Measurements from ENCODE around the gene NRG4. TPM values are rescaled to one million over a fixed set of nuclear protein-coding genes. Genes with fewer than 3 reads are reported as not detected.
"Not testable (repeated sequence)": the region's sequence is repeated elsewhere in the genome, so short reads cannot be mapped to it uniquely, and the experiment has no call there.

The NRG4 gene
- total RNA-seq, 1 donor from 2014 or later, result not detected

- DNase-seq (ENCODE audit: low spot score in 2 of 2) (no peak), FAIRE-seq (no peak)
Observed at GRCh38 chr15:75928680-75929608, 83.3 kb downstream of the NRG4 start.

DNA sequence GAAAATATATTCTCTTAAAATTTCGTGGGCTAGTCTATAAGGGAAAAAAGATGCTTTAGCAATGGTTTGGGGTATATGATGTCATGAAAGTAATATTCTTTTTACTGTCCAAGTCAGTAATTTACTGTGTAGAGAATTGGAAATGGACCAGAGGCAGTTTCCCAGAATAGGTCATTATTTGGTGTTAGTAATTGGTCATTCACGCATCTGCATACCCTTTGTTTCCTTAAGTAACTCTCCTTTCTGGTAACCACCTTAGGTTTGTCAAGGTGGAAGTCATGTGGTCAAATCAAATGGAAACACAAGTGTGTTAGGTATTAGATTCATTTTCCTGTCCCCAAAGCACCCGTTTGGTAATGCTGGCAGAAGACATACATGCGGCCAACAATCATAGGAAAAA, 84.6 kb downstream of the NRG4 start:
- no peak for DNase-seq (ENCODE audit: low spot score in 2 of 2)

GRCh38 chr15:75926931-75927330, 85.3 kb downstream of the NRG4 start:
- no peak for DNase-seq (ENCODE audit: low spot score in 2 of 2)
- FAIRE-seq, result no peak

More for the DNA sequence above, 84.6 kb downstream of the NRG4 start:
- no peak for FAIRE-seq

- FAIRE-seq, result no peak
- no peak for DNase-seq (ENCODE audit: low spot score in 2 of 2)
Observed at GRCh38 chr15:75925440-75925839, 86.8 kb downstream of the NRG4 start.

DNA sequence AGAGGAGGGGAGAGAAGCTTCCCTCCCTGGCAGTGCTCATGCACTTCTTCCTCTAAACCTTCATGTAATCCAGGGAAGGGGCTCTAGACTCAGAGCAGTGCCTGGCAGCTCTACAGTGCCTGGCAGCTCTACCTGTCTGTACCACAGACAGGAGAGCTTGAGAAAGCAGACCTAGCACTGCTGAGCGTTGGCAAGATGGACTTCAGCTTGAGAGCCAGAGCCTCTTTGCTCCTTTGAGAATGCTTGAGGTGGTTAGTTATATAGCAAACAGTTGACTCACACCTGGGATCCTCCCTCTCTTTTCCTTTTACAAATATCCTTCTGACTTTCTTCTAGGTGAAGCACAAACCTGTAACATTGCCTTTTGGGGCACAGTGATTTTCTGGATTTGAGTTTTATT, 87.6 kb downstream of the NRG4 start:
- FAIRE-seq (no peak), DNase-seq (ENCODE audit: low spot score in 2 of 2) (no peak)

DNA sequence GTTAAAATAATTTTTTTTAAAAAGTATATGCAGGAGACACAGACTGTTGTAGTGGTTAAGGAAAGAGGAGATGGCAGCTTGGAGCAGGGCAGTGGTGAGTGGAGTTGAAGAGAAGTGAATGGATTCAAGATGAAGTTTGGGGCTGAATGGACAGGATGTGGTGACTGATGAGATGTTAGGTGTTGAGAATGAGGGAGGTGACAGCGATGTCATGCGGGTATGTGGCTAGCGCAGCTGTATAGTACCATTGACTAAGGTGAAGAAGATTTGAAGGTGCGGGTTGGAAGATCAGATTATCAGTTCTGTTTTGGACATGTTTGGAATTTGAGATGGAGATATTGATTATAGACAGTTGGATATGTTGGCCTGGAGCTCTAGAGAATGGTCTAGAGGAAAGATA, 88.5 kb downstream of the NRG4 start:
- FAIRE-seq, result no peak
- DNase-seq (ENCODE audit: low spot score in 2 of 2), result no peak

DNA sequence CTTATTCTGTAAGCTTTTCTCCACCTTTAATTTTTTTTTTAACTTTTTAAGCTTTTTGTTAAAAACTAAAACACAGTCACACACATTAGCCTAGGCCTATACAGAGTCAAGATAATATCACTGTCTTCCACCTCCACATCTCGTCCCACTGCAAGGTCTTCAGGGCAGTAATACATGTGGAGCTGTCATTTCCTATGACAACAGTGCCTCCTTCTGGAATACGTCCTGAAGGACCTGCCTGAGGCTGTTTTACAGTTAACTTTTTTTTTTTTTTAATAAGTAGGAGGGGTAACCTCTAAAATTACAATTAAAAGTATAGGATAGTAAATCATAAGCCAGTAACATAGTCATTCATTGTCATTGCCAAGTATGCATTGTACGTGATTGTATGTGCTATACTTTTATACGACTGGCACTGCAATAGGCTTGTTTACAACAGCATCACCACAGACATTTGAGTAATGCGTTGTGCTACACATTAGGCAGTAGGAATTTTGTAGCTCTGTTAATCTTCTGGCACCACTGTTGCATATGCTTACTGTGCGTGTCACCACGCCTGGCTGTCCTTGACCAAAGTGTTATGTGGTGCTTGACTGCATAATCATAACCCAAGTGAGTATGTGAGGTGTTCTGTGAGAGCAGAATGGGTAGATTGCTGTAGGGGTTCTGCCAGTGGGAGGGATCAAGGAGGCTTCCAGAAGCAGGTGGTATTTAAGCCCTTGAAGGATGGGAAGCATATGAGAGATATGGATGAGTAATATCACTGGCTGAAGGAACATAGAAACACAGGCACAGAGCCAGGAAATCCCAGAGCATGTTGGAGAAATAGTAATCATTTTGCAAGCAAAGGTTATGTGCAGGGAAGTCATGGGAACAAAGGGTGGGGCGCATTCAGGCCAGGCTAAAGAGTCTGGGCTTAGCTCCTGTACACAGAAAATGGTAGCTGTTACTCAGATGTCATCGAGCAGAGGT, 90.2 kb downstream of the NRG4 start:
- FAIRE-seq (no peak), DNase-seq (ENCODE audit: low spot score in 2 of 2) (no peak)

DNA sequence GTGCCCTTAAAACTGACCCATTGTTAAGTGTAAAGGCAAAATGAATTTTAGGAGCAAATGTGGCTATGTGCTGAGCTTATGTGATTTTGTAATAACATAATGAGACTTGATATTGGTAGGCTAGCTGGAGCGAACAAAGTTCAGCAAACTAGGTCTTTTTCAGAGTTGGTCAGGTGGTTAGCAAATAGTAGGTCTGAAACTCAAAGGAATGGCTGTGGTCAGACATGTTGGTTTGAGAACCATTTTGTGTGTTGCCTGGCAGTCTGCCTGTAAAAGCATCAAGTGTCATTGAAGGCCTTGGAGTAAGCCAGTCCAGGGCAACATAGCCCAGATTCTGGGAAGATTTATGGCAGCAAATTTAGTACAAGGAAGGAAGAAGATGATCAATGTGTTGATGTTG, 92.1 kb downstream of the NRG4 start:
- no peak for DNase-seq (ENCODE audit: low spot score in 2 of 2)
- FAIRE-seq, result no peak

GRCh38 chr15:75918135-75918534, 94.1 kb downstream of the NRG4 start:
- DNase-seq (ENCODE audit: low spot score in 2 of 2) (no peak), FAIRE-seq (no peak)

DNA sequence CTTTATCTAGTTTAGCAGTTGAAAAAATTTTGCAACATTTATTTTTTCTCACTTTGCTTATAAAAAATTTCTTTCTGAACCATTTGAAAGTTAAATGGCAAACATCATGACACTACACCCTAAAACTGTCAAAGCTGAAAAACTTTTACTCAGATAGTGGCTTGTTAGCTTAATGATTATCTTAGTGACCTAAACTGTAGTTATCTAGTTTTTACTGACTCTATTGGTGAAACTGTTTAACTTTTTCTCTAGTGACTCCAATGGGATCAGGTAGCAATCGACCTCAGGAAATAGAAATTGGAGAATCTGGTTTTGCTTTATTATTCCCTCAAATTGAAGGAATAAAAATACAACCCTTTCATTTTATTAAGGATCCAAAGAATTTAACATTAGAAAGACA, 95.2 kb downstream of the NRG4 start:
- DNase-seq (ENCODE audit: low spot score in 2 of 2), result no peak
- no peak for FAIRE-seq

DNA sequence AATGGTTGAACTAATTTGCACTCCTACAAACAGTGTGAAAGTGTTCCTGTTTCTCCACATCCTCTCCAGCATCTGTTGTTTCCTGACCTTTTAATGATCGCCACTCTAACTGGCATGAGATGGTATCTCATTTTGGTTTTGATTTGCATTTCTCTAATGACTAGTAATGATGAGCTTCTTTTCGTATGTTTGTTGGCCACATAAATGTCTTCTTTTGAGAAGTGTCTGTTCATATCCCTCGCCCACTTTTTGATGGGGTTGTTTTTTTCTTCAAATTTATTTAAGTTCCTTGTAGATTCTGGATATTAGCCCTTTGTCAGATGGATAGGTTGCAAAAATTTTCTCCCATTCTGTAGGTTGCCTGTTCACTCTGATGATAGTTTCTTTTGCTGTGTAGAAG, 101.9 kb downstream of the NRG4 start:
- not testable (repeated sequence) for FAIRE-seq; DNase-seq (ENCODE audit: low spot score in 2 of 2)

DNA sequence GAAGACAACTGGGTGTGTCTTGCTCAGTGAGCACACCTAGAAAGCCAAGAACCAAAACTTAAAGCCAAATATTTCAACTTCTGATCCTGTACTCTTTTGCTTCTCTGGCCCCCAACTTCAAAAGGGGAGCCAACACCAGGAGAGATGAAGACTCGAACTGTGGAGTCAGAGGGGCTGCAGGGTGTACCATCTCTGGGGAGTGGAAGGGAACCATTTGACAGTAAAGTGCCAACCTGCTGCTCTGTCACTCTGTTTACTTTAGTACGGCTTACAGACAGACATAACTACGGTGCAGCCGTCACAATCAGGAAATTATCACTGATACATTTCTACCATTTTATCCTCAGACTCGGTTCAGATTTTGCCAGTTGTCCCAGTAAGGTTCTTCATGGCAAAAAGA, 107.0 kb downstream of the NRG4 start:
- FAIRE-seq (no peak), DNase-seq (ENCODE audit: low spot score in 2 of 2) (no peak)

- no peak for FAIRE-seq
Observed at GRCh38 chr15:75903331-75904239, 108.6 kb downstream of the NRG4 start, which contains the start of gene FBXO22. FBXO22 (plus strand) TSS chr15:75903878; CDS start chr15:75903964, 86 bp downstream.

GRCh38 chr15:75902129-75902557, 110.1 kb downstream of the NRG4 start:
- no peak for FAIRE-seq
- DNase-seq (ENCODE audit: low spot score in 2 of 2), result no peak

More at GRCh38 chr15:75903331-75904239, 108.6 kb downstream of the NRG4 start, which contains the start of gene FBXO22:
- DNase-seq (ENCODE audit: low spot score in 2 of 2), result peak; percentile 63 to 75

- FAIRE-seq (no peak), DNase-seq (ENCODE audit: low spot score in 2 of 2) (no peak)
Observed at GRCh38 chr15:75900577-75900976, 111.6 kb downstream of the NRG4 start.

DNA sequence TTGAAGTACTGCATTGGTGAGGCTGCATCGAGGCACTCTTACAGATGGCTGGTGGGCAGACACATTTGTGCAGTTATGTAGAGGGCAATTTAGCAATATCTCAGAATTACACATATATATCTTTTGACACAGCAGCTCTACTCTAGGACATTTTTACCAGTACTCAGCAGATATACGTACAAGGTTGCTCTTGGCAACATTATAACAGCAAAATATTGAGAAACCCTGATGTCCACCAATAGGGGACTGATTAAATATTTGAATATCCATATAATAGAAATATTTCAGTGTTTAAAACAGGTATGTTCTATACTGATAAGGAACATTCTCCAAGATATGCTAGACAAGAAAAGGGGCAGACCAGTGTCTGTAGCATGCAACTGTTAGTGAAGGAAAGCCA, 116.5 kb downstream of the NRG4 start:
- no peak for FAIRE-seq
- no peak for DNase-seq (ENCODE audit: low spot score in 2 of 2)

DNA sequence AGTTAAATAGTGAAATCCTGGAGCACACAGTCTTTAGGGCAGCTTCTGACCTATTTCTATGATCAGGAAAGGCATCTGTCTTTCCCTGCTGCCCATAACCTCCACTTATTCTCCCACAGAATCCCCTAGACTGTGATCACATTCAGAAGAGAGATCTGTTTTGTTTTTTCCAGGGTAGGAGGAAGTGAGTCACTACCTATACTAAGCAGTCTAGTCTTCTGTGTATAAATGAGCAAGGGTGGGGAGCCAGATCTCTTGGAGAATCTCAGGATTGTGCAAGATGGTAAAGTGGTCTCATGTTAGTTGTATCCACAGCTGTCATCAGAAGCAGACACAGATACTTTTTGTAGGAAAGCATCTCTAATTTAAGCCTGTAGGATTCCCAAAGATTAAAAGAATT, 120.3 kb downstream of the NRG4 start:
- no peak for FAIRE-seq
- no peak for DNase-seq (ENCODE audit: low spot score in 2 of 2)

All from frontal cortex (tissue), 4 donors.